PFSK-1 (cell line): ENCODE measurements around the gene TLE4.

Source experiments
- FOXP2 ChIP-seq: optimal IDR thresholded peaks from 2 replicates; pipeline ENCODE3; 2011; ENCODE audit warnings: borderline replicate concordance, control low read depth, inconsistent platforms; ENCODE audit not compliant: insufficient read depth; ENCODE audit errors: extremely low read length, extremely low read depth
- POLR2AphosphoS5 ChIP-seq: IDR thresholded peaks from 2 replicates; pipeline ENCODE4 v1.6.1; 2012; ENCODE audit warnings: low read depth, mild to moderate bottlenecking, control low read depth, low read length, moderate library complexity
- SIN3A ChIP-seq: IDR thresholded peaks from 2 replicates; pipeline ENCODE4 v1.6.1; 2012; ENCODE audit warnings: mild to moderate bottlenecking, low read length, moderate library complexity, borderline replicate concordance; ENCODE audit not compliant: insufficient read depth
- TAF1 ChIP-seq: IDR thresholded peaks from 2 replicates; pipeline ENCODE4 v1.6.1; 2012; ENCODE audit warnings: low read length, control low read depth, borderline replicate concordance; ENCODE audit not compliant: insufficient read depth
- TF ChIP-seq, protein P1 (sequence below), 2 experiments: IDR thresholded peaks; 2 replicates each; pipeline versions ENCODE4 v1.6.1 to v1.8.0; 2011 to 2012; ENCODE audit warnings: low read depth in 2 of 2, low read length in 2 of 2, control low read depth in 1 of 2, inconsistent platforms in 1 of 2, mild to moderate bottlenecking in 1 of 2, moderate library complexity in 1 of 2; ENCODE audit not compliant: insufficient read depth in 1 of 2

The TLE4 gene

DNA sequence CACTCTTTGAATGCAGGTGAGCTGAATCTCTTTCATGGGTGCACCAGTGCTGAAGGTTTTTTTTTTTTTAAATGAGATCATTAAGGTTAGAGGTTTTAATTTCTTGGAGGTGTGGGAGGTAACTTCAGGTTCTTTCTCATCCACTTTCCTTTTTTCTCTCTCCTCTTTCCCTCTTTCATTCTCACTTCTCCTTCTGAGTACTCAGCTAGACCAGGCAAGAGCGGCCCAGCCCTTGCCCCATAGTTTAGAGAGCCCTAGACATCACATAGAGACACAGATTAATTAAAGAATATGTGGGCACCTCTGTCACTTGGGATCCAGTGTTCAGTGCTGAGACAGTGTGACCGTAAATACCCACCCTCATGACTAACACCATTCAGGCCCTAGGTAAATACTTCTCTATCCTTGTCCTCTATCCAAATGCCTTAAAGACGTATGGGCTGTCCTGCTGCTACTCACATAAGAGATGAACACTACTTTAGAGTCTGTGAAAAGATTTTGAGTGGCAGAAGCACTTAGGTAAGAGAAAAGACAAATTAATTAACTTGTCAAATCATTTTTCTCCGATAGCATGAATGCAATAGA, 174.1 kb downstream of the TLE4 start:
- TF ChIP-seq SIN3A = no peak
- TF ChIP-seq FOXP2 = no peak
- TF ChIP-seq POLR2AphosphoS5 = no peak
- no peak for TF ChIP-seq TAF1
- TF ChIP-seq, protein P1, sequence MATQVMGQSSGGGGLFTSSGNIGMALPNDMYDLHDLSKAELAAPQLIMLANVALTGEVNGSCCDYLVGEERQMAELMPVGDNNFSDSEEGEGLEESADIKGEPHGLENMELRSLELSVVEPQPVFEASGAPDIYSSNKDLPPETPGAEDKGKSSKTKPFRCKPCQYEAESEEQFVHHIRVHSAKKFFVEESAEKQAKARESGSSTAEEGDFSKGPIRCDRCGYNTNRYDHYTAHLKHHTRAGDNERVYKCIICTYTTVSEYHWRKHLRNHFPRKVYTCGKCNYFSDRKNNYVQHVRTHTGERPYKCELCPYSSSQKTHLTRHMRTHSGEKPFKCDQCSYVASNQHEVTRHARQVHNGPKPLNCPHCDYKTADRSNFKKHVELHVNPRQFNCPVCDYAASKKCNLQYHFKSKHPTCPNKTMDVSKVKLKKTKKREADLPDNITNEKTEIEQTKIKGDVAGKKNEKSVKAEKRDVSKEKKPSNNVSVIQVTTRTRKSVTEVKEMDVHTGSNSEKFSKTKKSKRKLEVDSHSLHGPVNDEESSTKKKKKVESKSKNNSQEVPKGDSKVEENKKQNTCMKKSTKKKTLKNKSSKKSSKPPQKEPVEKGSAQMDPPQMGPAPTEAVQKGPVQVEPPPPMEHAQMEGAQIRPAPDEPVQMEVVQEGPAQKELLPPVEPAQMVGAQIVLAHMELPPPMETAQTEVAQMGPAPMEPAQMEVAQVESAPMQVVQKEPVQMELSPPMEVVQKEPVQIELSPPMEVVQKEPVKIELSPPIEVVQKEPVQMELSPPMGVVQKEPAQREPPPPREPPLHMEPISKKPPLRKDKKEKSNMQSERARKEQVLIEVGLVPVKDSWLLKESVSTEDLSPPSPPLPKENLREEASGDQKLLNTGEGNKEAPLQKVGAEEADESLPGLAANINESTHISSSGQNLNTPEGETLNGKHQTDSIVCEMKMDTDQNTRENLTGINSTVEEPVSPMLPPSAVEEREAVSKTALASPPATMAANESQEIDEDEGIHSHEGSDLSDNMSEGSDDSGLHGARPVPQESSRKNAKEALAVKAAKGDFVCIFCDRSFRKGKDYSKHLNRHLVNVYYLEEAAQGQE (IDR thresholded peaks at IDR 0.05; ENCODE audit: insufficient read depth in 1 of 2, low read depth in 2 of 2, low read length in 2 of 2) = no peak

DNA sequence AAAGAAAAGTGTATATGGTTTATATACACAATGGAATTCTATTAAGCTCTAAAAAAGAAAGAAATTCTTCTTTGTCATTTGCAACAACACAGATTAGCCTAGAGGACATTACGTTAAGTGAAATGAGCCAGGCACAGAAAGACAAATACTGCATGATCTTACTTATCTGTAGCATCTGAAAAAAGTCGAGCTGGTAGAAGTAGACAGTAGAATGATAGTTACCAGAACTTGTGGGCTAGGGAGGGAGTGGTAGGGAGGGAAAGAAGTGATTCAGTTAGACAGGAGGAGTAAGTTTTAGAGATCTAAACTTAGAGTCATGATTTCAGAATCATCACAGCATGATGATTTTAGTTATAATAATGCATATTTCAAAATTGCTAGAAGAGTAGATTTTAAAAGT, 184.6 kb downstream of the TLE4 start:
- TF ChIP-seq FOXP2 (no peak), SIN3A (no peak), POLR2AphosphoS5 (no peak), TAF1 (no peak)
- TF ChIP-seq, protein P1 (IDR thresholded peaks at IDR 0.05; ENCODE audit: insufficient read depth in 1 of 2, low read depth in 2 of 2, low read length in 2 of 2) = no peak

GRCh38 chr9:79757074-79757473, 185.3 kb downstream of the TLE4 start:
- TF ChIP-seq POLR2AphosphoS5 (no peak), SIN3A (no peak), TAF1 (no peak), FOXP2 (no peak)
- TF ChIP-seq, protein P1 (IDR thresholded peaks at IDR 0.05; ENCODE audit: insufficient read depth in 1 of 2, low read depth in 2 of 2, low read length in 2 of 2) = no peak

- TF ChIP-seq TAF1 = no peak
- TF ChIP-seq FOXP2 = no peak
- TF ChIP-seq, protein P1 (IDR thresholded peaks at IDR 0.05; ENCODE audit: insufficient read depth in 1 of 2, low read depth in 2 of 2, low read length in 2 of 2) = no peak
Measured at GRCh38 chr9:79757881-79758669, 186.3 kb downstream of the TLE4 start.

DNA sequence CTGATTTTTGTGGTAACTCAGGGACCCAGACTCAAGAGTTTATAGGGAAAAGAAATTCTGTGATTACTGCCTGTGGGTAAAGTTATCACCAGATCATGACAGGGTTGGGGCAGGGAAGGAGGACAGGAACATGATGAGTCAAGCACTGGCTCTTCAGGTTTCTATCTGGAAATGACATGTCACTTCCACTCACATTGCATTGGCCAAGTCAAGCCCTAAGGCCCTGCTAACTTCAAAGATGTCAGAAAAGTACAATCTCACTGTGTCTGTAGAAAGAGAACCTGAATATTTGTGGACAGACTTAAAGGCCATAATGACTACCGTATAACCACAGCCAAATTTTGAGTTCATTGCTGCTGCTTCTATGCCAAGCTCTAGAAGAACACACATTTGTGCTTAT, 187.7 kb downstream of the TLE4 start:
- no peak for TF ChIP-seq POLR2AphosphoS5

- TF ChIP-seq FOXP2 (no peak), TAF1 (no peak), SIN3A (no peak), POLR2AphosphoS5 (no peak)
- TF ChIP-seq, protein P1 (IDR thresholded peaks at IDR 0.05; ENCODE audit: insufficient read depth in 1 of 2, low read depth in 2 of 2, low read length in 2 of 2) = no peak
Measured at GRCh38 chr9:79762070-79762469, 190.3 kb downstream of the TLE4 start.
